HG03520 (cell line): Measurements from ENCODE around the gene VSIG10L.

Experiments used
- ATAC-seq: cut with Tn5 transposase; IDR thresholded peaks from one replicate; pipeline ENCODE4 v1.9.1; 2021; ENCODE audit warnings: mild to moderate bottlenecking, moderate library complexity; ENCODE audit not compliant: unreplicated experiment

VSIG10L gene

GRCh38 chr19:51341976-51342580 lies at the start of gene VSIG10L:
Gene VSIG10L (minus strand): TSS chr19:51342139. CDS start chr19:51342124, 15 bp downstream.
- ATAC-seq, result no peak

- ATAC-seq, result no peak
These were observed 49.2 kb upstream of the VSIG10L start for GRCh38 chr19:51391073-51391611.

- ATAC-seq, result no peak
These were observed 47.2 kb upstream of the VSIG10L start for GRCh38 chr19:51389143-51389542.

- ATAC-seq, result no peak
These were observed 46.0 kb upstream of the VSIG10L start, which contains the start of gene LIM2 for GRCh38 chr19:51387924-51388389. Gene LIM2 (minus strand): TSS chr19:51387974. CDS start chr19:51387443, 531 bp downstream.

- ATAC-seq, result no peak
These were observed 45.1 kb upstream of the VSIG10L start for GRCh38 chr19:51386882-51387520.

GRCh38 chr19:51382004-51382403 lies 40.1 kb upstream of the VSIG10L start:
- ATAC-seq, result no peak

- ATAC-seq, result no peak
These were observed 38.4 kb upstream of the VSIG10L start for GRCh38 chr19:51380379-51380778.

GRCh38 chr19:51377422-51377821 lies 35.5 kb upstream of the VSIG10L start:
- ATAC-seq, result no peak

- ATAC-seq, result no peak
These were observed 33.7 kb upstream of the VSIG10L start for GRCh38 chr19:51375504-51376221.

- ATAC-seq, result no peak
These were observed 30.9 kb upstream of the VSIG10L start, which contains the start of gene NKG7 for GRCh38 chr19:51372649-51373504. Gene NKG7 (minus strand): TSS chr19:51372654. CDS start chr19:51372535, 119 bp downstream.

GRCh38 chr19:51372021-51372648 lies 30.2 kb upstream of the VSIG10L start:
- no peak for ATAC-seq

- ATAC-seq, result no peak
These were observed 29.3 kb upstream of the VSIG10L start for GRCh38 chr19:51371186-51371690.

GRCh38 chr19:51370230-51370629 lies 28.3 kb upstream of the VSIG10L start:
- no peak for ATAC-seq

GRCh38 chr19:51368366-51369282 lies 26.7 kb upstream of the VSIG10L start, which contains the start of gene CLDND2:
Gene CLDND2 (minus strand): TSS chr19:51369003. CDS start chr19:51368577, 426 bp downstream.
- no peak for ATAC-seq

- ATAC-seq, result peak; percentile 67
These were observed 25.8 kb upstream of the VSIG10L start for GRCh38 chr19:51367565-51368365.

- no peak for ATAC-seq
These were observed 25.3 kb upstream of the VSIG10L start for GRCh38 chr19:51367255-51367564.

GRCh38 chr19:51366389-51367254 lies 24.7 kb upstream of the VSIG10L start:
- peak; percentile 43 for ATAC-seq
